Measurements from ENCODE around the gene VILL. TPM values are rescaled to one million over a fixed set of nuclear protein-coding genes. Genes with fewer than 3 reads are reported as not detected.

The VILL gene
- total and polyA plus RNA-seq, 10 of the 15 experiments (the other 5 are each of a cell fraction or from before 2014, with no cell fraction given), result 0.15 to 5.4 (median 2.1) TPM; not detected in 1

- TF ChIP-seq EGR1 (IDR thresholded peaks at IDR 0.05; ENCODE audit: borderline replicate concordance in 1 of 2, low read depth in 2 of 2, low read length in 2 of 2), result no peak
- TF ChIP-seq KDM1A (IDR thresholded peaks at IDR 0.05; ENCODE audit: borderline replicate concordance), result no peak
- TF ChIP-seq RCOR1 (conservative IDR thresholded peaks at IDR 0.05; ENCODE audit: low read depth, low read length), result no peak
- no peak for TF ChIP-seq SIN3A (IDR thresholded peaks at IDR 0.05; ENCODE audit: low read depth, low read length)
- no peak for TF ChIP-seq CBFB (IDR thresholded peaks at IDR 0.05; ENCODE audit: low read depth)
- TF ChIP-seq ZBTB4 (CRISPR knock-in tag; IDR thresholded peaks at IDR 0.05), result no peak
- no peak for TF ChIP-seq SUPT20H (IDR thresholded peaks at IDR 0.05; ENCODE audit: borderline replicate concordance, control insufficient read depth, low read depth, low read length)
- TF ChIP-seq EZH2 (IDR thresholded peaks at IDR 0.05; ENCODE audit: borderline replicate concordance, control insufficient read depth, low read depth, low read length), result no peak
- no peak for TF ChIP-seq NFIC (IDR thresholded peaks at IDR 0.05; ENCODE audit: low read depth, low read length)
- TF ChIP-seq ZNF217 (IDR thresholded peaks at IDR 0.05), result no peak
- no peak for TF ChIP-seq ZNF687 (IDR thresholded peaks at IDR 0.05)
Observed at GRCh38 chr3:38019658-38020341, 29.2 kb downstream of the VILL start (continued).
